ENCODE measurements around the gene ZFYVE21. TPM values are rescaled to one million over a fixed set of nuclear protein-coding genes. Genes with fewer than 3 reads are reported as not detected.

ZFYVE21 gene
- total RNA-seq, 2 experiments from 2014 or later, result 18.0 to 22.5 TPM

DNA sequence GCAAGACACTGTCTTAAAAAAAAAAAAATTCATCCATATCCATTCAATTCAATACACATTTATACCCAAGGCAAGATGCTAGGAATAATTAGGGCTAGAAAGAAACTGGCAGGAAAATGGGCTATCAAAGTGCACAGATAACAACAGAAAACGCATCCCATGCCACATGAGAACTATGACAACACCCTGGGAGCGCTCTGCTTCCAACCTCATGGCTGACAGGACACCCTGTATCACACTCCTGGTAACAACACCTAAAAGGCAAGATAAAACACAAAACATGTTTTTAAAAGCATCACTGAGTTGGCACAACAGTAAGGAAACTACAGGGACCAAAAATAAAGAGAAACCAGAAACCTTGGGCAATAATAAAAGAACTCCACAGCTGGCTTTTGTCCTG, 54.9 kb downstream of the ZFYVE21 start:
- no peak overlapping the region for H3K4me2 ChIP-seq (ENCODE audit: low read length)
- no peaks in the 10 kb centered on the region for H3K9me2 ChIP-seq (ENCODE audit: insufficient read depth, low read length)
- intact Hi-C loops (cut with micrococcal nuclease; ENCODE audit: unreplicated experiment), result no loop called here
- DNase-seq (ENCODE audit: low spot score), result no peak
- H3K36me3 ChIP-seq (ENCODE audit: insufficient read depth, low read length), result no peaks in the 10 kb centered on the region
- H2AFZ ChIP-seq (ENCODE audit: low read length), result no peak overlapping the region
- no peak overlapping the region for H3K27ac ChIP-seq (ENCODE audit: low read depth, low read length, poor library complexity, severe bottlenecking)
- H3K4me1 ChIP-seq (ENCODE audit: insufficient read depth, low read length, poor library complexity, severe bottlenecking), result no peaks in the 10 kb centered on the region
- H3K9me3 ChIP-seq (ENCODE audit: low read length), result peaks cover 7% of the 10 kb centered on the region
- TF ChIP-seq EZH2phosphoT487 (IDR thresholded peaks at IDR 0.05; ENCODE audit: borderline replicate concordance, low read depth, low read length) (no peak), CTCF (conservative IDR thresholded peaks at IDR 0.05; ENCODE audit: low read length) (no peak)
- ChIA-PET POLR2A (interaction anchor here (0.7 to 0.9 kb wide), 2 partner anchors 11 to 18 kb away, joined by 3 to 4 read pairs; no protein-coding TSS in a partner anchor), CTCF (ENCODE audit: unreplicated experiment) (no interaction called here)
- BruUV-seq (replicated peaks), result no TSS peak
- H4K20me1 ChIP-seq (ENCODE audit: insufficient read depth, low read length), result no peaks in the 10 kb centered on the region
- no peaks in the 10 kb centered on the region for H3K79me2 ChIP-seq (ENCODE audit: insufficient read depth, low read depth, low read length)
- no peak overlapping the region for H3K4me3 ChIP-seq (ENCODE audit: low read depth, low read length, poor library complexity, severe bottlenecking)

- H3K9me2 ChIP-seq (ENCODE audit: insufficient read depth, low read length), result no peaks in the 10 kb centered on the region
- intact Hi-C loops (cut with micrococcal nuclease; ENCODE audit: unreplicated experiment), result no loop called here
- ChIA-PET CTCF (ENCODE audit: unreplicated experiment) (no interaction called here), POLR2A (interaction anchor here (0.7 to 0.9 kb wide), 3 partner anchors 11 to 76 kb away, joined by 3 to 4 read pairs (median 3); no protein-coding TSS in a partner anchor)
- peak; percentile 15 for DNase-seq (ENCODE audit: low spot score)
- H3K79me2 ChIP-seq (ENCODE audit: insufficient read depth, low read depth, low read length), result no peaks in the 10 kb centered on the region
- H3K4me1 ChIP-seq (ENCODE audit: insufficient read depth, low read length, poor library complexity, severe bottlenecking), result no peaks in the 10 kb centered on the region
- no peak overlapping the region for H3K27ac ChIP-seq (ENCODE audit: low read depth, low read length, poor library complexity, severe bottlenecking)
- no peak overlapping the region for H3K4me2 ChIP-seq (ENCODE audit: low read length)
- no peaks in the 10 kb centered on the region for H3K36me3 ChIP-seq (ENCODE audit: insufficient read depth, low read length)
- no TSS peak for BruUV-seq (replicated peaks)
- no peaks in the 10 kb centered on the region for H4K20me1 ChIP-seq (ENCODE audit: insufficient read depth, low read length)
- H3K4me3 ChIP-seq (ENCODE audit: low read depth, low read length, poor library complexity, severe bottlenecking), result no peak overlapping the region
- H2AFZ ChIP-seq (ENCODE audit: low read length), result no peak overlapping the region
- TF ChIP-seq CTCF (conservative IDR thresholded peaks at IDR 0.05; ENCODE audit: low read length) (peak; percentile 65), EZH2phosphoT487 (IDR thresholded peaks at IDR 0.05; ENCODE audit: borderline replicate concordance, low read depth, low read length) (no peak)
- peaks cover 7% of the 10 kb centered on the region for H3K9me3 ChIP-seq (ENCODE audit: low read length)
These were observed 55.3 kb downstream of the ZFYVE21 start for GRCh38 chr14:103770902-103771301.

GRCh38 chr14:103772078-103772712, 56.6 kb downstream of the ZFYVE21 start:
- no TSS peak for BruUV-seq (replicated peaks)
- CTCF ChIA-PET (ENCODE audit: unreplicated experiment), result no interaction called here
- no peak overlapping the region for H2AFZ ChIP-seq (ENCODE audit: low read length)
- H3K4me2 ChIP-seq (ENCODE audit: low read length), result no peak overlapping the region
- TF ChIP-seq CTCF (conservative IDR thresholded peaks at IDR 0.05; ENCODE audit: low read length) (no peak), EZH2phosphoT487 (IDR thresholded peaks at IDR 0.05; ENCODE audit: borderline replicate concordance, low read depth, low read length) (no peak)
- no peaks in the 10 kb centered on the region for H3K4me1 ChIP-seq (ENCODE audit: insufficient read depth, low read length, poor library complexity, severe bottlenecking)
- no peaks in the 10 kb centered on the region for H3K36me3 ChIP-seq (ENCODE audit: insufficient read depth, low read length)
- POLR2A ChIA-PET, result no interaction called here
- H3K9me3 ChIP-seq (ENCODE audit: low read length), result peaks cover 7% of the 10 kb centered on the region
- H3K4me3 ChIP-seq (ENCODE audit: low read depth, low read length, poor library complexity, severe bottlenecking), result no peak overlapping the region
- no peaks in the 10 kb centered on the region for H3K9me2 ChIP-seq (ENCODE audit: insufficient read depth, low read length)
- intact Hi-C loops (cut with micrococcal nuclease; ENCODE audit: unreplicated experiment), result no loop called here
- no peaks in the 10 kb centered on the region for H3K79me2 ChIP-seq (ENCODE audit: insufficient read depth, low read depth, low read length)
- no peaks in the 10 kb centered on the region for H4K20me1 ChIP-seq (ENCODE audit: insufficient read depth, low read length)
- no peak overlapping the region for H3K27ac ChIP-seq (ENCODE audit: low read depth, low read length, poor library complexity, severe bottlenecking)
- no peak for DNase-seq (ENCODE audit: low spot score)
